Endometrial microvascular endothelial cells (primary cell): ENCODE measurements around the gene EEFSEC. TPM values are rescaled to one million over a fixed set of nuclear protein-coding genes. Genes with fewer than 3 reads are reported as not detected.

Source experiments
- in situ Hi-C: cut with HindIII; loops from 2 replicates; pipeline ENCODE4 v1.10.0; 2017; ENCODE audit warnings: low sequenced_read_pairs, low pct_unique_long_range_greater_than_20kb; ENCODE audit errors: inconsistent ontology term
- total RNA-seq: library from RNA; depleted of rRNA; stranded (reverse); fragments of >200 nt; gene quantifications from one replicate; pipeline ENCODE4 v1.2.3, GENCODE V29; 2015; ENCODE audit errors: inconsistent ontology term

EEFSEC gene, protein sequence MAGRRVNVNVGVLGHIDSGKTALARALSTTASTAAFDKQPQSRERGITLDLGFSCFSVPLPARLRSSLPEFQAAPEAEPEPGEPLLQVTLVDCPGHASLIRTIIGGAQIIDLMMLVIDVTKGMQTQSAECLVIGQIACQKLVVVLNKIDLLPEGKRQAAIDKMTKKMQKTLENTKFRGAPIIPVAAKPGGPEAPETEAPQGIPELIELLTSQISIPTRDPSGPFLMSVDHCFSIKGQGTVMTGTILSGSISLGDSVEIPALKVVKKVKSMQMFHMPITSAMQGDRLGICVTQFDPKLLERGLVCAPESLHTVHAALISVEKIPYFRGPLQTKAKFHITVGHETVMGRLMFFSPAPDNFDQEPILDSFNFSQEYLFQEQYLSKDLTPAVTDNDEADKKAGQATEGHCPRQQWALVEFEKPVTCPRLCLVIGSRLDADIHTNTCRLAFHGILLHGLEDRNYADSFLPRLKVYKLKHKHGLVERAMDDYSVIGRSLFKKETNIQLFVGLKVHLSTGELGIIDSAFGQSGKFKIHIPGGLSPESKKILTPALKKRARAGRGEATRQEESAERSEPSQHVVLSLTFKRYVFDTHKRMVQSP
- total RNA-seq, result 21.7 TPM

DNA sequence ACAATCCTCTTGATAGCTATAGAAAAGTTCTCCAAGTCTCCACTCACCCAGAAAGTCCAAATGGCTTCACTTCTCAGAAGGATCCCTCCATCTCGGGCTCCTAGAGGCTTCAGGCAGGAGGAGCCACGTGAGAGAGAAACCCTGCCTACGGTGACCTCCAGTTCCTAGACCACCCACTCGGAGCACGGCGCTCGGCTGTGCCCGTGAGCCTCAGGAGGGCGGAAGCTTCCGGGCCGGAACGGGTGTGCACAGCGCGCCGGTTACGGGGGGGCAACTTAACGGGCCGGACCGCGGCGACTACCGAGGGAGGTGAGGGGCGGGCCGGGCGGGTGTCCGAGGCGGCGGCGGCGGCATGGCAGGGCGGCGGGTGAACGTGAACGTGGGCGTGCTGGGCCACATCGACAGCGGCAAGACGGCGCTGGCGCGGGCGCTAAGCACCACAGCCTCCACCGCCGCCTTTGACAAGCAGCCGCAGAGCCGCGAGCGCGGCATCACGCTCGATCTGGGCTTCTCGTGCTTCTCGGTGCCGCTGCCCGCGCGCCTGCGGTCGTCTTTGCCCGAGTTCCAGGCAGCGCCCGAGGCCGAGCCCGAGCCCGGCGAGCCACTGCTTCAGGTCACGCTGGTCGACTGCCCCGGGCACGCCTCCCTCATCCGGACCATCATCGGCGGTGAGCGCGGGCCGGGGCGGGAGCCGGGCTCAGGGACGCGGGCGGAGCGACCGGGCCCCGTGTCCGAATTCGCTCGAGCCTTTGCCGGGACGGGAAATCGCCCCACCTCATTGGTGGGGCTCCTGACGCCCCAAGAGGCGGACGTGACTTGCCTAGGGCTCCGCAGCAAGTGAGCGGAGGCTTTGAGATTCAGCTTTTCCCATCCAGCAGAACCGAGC is at the start of gene EEFSEC:
TSS of gene EEFSEC (plus strand) at position 326 of the 886 bp plus-strand sequence. CDS start at position 353, 27 bp downstream.
- in situ Hi-C loops, result no loop called here

DNA sequence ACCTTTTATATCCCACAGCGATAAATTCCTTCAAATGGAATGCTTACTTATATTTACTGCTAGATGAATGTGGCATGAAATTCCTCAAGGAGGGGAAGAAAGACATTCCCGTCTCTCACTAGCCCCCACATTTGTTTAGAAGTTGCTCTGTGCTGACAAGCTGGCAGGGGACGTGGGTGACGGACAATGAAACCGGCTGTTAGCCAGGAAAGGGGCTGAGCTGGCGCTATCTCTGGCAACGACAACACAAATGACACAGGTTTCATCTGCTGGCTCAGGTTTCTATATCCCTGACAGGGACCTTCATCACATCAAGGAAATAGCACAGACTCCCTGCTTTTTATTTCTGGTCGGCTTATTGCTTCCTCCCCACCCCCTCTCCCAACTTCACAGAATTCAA is 45.4 kb upstream of the EEFSEC start:
- in situ Hi-C loops, result no loop called here

DNA sequence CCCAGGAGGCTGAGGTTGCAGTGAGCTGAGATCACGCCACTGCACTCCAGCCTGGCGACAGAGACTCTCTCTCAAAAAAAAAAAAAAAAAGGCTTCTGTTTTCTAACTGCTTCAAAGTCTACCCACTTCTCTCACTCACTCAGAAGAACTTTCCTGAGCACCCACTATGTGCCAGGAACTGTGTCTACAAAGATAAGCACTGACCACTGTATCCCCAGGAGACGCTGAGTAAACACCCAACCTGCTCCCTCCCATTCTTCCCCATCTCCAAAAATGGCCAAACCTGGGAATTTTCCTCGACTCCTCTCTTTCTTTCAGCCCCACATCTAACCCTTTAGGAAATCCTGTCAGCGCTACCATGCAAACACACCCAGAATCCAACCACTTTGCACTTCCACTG is 42.1 kb upstream of the EEFSEC start:
- in situ Hi-C loops, result no loop called here

DNA sequence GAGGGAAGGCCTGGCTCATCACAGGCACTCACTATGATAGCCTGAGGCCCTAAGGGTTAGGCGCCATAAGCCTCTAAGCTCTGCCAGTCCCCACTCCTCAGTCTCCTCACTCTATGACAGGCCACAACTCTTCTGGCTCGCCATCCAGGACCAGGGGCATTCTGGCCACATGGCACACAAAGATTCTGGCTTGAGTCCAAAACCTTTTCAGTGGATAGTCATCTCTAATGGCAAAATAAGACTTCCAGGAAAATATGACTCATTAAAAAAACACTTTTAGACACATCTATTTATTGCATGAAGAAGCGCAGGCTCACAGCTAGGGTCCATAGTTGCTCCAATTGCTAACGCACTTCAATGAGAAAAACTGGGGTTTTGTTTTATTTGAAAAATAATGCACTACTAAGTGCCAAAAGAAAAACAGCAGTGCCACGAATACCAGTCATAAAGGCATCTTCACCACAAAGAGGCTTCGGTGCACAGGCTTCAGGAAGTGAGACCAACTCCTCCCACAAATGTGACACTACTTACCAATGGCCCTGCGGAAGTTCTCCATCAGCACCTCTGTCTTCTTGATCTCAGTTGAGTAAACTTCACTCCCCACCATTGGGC is 40.8 kb upstream of the EEFSEC start:
- in situ Hi-C loops, result no loop called here

DNA sequence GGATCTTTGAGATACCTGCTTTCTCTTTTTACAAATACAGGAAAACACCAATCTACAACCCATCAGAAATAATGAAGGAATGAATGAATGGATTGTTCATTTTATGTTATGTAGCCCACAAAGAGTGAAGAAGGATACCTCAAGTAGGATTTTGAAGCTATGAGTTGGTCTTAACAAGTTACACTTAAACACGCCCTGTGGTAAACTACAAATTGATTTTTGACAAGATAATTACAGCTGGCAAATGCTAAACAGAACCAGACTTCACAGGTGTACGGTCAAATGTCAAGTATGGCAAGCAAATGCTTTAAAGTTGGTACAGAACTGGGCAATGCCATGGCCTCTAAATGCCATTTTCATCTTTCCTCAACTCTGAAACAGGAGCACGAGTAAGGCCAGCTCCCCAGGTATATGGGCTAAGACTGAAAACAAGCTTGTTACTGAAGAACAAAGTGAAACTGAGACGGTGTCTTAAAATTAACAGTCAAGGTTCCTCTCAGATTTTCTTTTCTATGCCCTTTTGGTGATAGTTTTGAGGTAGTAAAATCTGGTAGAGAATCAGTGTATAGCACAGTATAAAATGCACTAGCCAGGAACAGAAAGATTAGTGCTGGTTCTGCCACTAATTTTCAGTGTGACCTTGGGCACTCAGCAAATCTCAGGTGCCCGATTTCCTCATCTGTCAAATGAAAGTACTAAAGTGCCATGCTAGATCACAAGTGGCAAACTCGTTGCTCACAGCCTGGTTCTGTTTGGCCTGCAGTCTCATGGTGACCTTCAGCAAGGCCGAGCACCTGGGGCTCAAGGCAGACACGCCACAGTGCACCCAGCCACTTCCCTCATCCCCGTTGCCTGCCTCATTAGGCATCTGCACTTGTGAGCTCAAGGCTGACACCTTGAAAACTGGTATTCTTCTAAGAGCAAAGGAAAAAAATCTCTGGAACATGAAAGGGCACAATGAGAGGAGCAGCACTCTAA is 39.2 kb upstream of the EEFSEC start:
- in situ Hi-C loops, result no loop called here

DNA sequence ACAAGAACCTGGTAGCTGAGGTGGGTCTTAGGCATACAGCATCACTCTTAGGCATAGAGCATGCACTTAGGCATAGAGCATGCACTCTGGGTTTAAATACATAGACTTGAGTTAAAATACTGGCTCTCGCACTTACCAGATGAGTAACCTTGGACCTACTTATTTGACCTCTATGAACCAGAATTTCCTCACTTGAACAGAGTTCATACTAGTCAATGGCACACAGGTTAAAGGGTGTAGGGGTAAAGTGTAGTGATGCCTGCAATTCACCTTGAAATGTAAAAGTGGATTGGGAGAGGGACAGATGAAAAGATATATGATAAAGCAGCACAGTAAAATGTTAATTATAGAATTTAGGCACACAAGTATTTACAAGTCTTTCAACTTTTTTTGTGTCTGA is 31.3 kb upstream of the EEFSEC start:
- in situ Hi-C loops, result no loop called here

DNA sequence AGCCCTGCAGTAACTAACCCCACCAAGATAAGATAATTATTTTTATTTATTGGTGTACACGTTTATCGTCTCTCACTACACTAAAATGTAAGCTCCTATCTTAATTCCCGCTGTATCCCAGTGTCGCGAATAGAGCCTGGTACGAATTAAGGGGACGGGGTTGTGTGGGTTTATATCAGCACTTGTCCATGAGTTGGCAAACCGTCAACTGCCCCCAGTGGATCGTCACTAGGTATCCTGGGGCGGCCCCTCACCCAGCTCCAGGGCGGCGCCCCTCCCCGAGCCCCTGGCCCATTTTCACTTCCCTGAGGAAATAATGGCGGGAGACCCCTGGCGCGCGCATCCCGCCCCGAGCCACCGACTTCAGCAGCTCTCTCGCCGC is 30.1 kb upstream of the EEFSEC start:
- in situ Hi-C loops, result no loop called here

DNA sequence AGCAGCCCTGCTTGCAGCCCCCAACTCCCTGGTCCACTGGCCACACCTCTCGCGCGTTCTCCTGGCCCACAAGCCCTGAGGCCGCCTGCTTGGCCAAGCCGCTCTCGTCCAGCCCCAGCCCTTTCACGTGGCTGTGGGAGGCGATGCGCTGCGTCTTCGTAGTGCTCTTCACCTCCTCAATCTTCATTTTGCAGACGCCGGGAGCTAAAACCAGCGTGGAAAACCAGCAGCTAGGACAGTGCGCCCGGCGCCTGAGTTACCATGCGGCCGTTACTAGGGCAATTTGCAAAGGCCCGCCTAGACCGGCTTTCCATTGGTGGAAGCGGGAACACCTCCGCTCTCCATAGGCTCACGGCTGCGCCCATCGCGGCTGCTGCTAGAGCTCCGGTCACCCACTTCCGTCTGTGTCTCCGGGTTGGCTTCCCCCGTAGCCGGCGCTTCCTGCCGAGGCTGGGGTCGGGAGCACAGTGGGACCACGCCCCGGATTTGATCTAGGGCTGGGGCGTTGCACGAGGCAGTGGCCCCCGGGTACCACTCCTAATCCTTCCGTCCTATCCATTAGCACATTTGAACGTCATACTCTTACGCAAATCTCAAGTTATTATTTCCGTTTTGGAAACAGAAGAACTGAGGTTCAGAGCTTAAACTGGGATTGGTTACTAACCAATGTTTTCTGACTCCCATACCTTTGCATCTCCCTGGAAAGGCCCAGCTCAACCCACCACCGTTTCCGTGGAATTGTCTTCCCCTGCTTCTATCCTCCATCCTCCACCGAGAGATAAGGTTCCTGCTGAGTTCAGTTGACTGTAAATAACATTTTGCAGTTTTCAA is 29.5 kb upstream of the EEFSEC start, which contains the start of gene RUVBL1:
TSS of gene RUVBL1 (minus strand) at position 275 of the 831 bp plus-strand sequence. CDS start at position 187, 88 bp downstream.
- in situ Hi-C loops, result no loop called here

DNA sequence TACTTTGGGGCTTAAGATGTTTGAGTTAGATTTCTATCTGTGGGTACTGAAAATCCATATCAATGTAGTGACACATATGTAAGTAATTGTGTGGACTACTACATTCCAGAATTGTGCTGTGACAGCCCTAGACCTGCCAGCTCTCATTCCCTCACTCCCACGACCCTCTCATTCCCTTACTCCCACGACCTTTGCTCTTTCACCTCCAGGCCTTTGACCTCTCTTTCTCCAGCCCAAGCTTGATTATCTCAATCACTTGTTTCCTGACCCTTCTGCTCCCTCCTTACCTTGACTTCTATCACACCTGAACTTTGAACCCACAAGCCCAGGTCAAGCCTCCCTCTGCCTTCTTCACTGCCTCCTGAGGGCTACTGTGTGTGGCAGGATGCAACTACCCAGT is 26.0 kb upstream of the EEFSEC start:
- in situ Hi-C loops, result no loop called here

DNA sequence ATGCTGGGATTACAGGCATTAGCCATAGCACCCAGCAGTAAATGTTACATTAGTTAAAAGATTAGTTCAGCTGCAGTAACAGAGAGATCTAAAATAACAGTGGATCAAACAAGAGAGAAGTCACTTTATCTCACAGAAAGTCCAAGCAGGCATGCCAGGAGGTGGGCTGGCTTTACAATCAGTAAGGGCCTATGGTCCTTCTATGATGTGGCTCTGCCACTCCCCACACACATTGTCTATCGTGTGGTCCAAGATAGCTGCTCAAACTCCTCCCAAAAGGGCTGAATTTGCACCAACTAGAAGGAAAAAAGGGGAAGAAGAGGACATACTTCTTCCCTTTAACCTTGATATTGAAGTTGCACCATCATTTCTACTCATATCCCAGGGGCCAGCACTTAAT is 25.0 kb upstream of the EEFSEC start:
- in situ Hi-C loops, result no loop called here

DNA sequence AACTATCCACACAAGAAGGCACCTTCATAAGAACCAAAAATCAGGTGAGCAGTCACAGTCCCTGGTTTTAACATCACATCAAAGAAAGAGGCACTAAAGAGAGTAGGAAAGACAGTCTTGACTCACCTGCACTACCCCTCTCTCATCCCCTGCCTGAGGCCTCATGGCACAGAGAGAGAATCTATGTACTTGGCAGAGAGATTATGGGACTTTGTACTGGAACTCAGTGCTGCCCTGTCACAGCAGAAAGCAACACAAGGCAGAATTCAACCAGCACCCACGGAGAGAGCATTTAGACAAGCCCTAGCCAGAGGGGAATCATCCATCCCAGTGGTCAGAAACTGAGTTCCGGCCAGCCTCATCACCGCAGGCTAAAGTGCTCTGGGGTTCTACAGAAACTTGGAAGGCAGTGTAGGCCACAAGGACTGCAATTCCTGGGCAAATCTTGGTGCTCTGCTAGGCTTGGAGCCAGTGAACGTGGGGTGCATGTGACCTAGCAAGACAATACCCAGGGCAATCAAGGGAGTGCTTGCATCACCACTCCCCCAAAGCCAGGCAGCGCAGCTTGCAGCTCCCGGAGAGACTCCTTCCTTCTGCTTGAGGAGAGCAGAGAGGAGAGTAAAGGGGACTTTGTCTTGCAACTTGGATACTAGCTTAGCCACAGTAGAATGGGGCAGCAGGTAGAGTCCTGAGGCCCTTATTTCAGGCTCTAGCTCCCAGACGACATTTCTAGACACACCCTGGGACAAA is 21.2 kb upstream of the EEFSEC start:
- in situ Hi-C loops, result no loop called here

DNA sequence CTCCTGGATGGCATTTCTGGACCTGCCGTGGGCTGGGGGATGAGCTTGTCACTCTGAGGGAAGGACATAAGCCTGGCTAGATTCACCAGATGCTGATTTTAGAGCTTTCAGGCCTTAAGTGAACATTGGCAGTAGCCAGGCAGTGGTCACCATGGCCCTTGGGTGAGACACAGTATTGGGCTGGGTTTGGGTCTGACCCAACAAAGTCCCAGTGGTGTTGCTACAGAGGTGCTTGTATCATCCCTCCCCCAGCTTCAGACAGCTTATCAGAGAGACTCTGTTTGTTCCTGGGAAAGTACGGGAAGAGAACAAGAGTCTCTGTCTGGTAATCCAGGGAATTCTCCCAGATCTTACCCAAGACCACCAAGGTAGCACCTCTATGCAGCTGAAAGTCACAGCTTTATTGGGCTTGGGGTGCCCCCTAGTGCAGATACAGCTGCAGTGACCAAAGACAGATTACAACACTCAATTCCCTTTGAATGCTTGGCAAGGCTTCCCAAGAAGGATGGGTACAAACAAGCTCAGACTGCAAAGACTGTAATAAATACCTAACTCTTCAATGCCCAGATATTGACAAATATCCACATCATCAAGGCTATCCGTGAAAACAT is 19.9 kb upstream of the EEFSEC start:
- in situ Hi-C loops, result no loop called here

DNA sequence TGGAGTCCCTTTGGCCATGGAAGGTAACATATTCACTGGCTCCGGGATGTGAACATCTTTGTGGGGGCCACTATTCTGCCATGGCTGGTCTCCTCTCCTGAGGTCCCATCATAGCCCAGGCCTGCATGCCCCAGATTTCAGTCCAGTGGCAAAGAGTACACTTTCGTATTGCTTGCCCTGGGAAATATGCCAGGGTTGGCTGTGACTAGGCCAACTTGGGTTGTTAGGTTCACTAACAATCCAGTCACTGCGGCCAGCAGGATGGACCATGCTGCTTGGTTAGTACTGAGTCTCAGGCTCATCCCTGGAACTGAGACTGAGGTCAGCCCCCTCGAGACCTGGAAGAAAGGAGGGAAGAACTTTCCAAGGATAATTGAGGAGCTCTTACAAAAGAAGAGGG is 9.8 kb upstream of the EEFSEC start:
- in situ Hi-C loops, result no loop called here

DNA sequence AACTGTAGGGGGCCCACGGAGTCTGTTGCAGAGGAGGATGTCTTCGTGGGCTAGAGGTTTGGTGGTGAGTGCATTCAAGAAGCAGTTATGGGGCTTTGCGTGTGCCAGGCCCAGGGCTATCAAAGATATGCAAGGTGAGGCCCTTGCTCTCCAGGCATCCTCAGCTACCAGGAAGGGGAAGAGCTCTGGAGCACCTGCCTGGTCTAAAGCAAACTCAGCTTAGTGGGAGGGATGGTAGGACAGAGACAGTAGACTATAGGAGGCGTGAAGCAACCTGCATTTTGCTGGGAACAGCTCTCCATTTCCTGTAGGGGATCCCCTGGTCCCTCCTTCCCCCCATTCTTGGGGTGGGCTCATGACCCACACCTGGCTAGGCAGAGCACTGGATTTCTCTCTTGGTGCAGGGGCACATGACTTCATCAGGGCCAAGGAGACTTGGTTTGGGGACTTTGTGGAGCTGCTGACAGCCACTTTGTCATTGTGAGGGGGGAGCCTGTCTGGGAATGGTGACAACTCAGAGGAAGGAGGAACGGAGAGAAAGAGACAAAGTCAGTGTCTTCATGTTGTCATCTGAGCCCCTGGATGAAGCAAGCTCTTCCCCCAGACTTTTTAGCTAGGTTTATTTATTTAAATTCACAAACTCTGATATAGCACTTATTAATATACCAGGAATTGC is 8.6 kb upstream of the EEFSEC start:
- in situ Hi-C loops, result no loop called here

DNA sequence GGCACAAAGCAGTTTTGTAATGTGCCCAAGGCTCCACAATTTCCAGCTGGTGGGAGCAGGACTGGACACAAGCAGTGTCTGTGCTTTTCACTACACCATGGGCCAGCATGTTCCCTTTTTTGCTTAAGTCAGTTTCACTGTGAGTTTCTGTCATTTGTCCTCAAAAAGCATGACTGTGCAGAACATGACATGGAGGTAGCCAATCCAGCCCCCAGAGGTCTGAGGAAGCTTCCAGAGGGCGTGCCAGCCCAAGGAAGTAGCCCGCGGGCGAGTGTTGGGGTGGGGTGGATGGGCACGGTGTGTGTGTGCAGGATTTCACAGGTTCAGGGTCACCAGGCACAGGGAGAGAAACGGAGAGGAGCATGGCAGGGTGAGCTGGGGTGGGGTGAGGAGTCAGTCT is 8.0 kb upstream of the EEFSEC start:
- in situ Hi-C loops, result no loop called here

DNA sequence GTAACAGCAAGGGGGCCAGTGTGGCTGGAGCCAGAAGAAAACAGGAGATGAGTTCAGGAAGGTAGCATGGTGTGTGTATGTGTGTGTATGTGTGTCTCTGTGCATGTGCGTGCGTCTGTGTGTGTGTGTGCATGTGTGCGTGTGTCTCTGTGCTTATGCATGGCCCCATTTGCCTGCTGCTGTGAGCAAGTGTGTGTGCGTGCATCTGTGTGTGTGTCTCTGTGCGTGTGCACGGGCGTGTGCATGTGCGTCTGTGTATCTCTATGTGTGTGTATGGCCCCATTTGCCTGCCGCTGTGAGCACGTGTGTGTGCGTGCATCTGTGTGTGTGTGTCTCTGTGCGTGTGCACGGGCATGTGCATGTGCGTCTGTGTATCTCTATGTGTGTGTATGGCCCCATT is 7.1 kb upstream of the EEFSEC start:
- in situ Hi-C loops, result no loop called here
